GM12878 (cell line): Measurements from ENCODE around the gene ATG5. TPM values are rescaled to one million over a fixed set of nuclear protein-coding genes. Genes with fewer than 3 reads are reported as not detected.
"Not testable (repeated sequence)": the region's sequence is repeated elsewhere in the genome, so short reads cannot be mapped to it uniquely, and the experiment has no call there.

Experiments used
- ATAC-seq: fragments of 200-7000 bp; cut with Tn5 transposase; 3 replicates; pipeline ENCODE4 v1.9.1; 2020; ENCODE audit warnings: mild to moderate bottlenecking, moderate library complexity
- BruUV-seq: library from RNA; stranded (reverse); fragments of 400-500 nt; replicated peaks from 2 replicates; lab custom pipeline; 2021; lab: Mats Ljungman, UMichigan
- CTCF ChIA-PET: fragments of 300-600 bp; sonication (Branson Sonifier 250); formaldehyde crosslinking; extraction: SDS; loops from one replicate; lab custom pipeline; 2021; ENCODE audit warnings: inconsistent platforms; lab: Yijun Ruan, JAX
- POLR2A ChIA-PET: fragments of 350-600 bp; formaldehyde crosslinking; extraction: SDS; loops from one replicate; lab custom pipeline; 2021; ENCODE audit warnings: inconsistent platforms; lab: Charles Lee
- RAD21 ChIA-PET: fragments of 300-600 bp; sonication (Branson Sonifier 250); formaldehyde crosslinking; loops from one replicate; lab custom pipeline; 2023; ENCODE audit warnings: antibody characterized with exemption; ENCODE audit not compliant: unreplicated experiment; lab: Charles Lee
- SMC1A ChIA-PET: fragments of 300-600 bp; sonication (Branson Sonifier 250); formaldehyde crosslinking; loops from one replicate; lab custom pipeline; 2023; ENCODE audit not compliant: unreplicated experiment, uncharacterized antibody; lab: Charles Lee
- DNase-seq: peaks from one replicate; pipeline ENCODE4 v3.0.0-alpha.2; 2011; ENCODE audit warnings: low read depth, low spot score
- FAIRE-seq: peaks from 3 replicates; lab custom pipeline; 2011; peaks lifted over from hg19 to GRCh38; lab: Jason Lieb, UNC
- H2AFZ ChIP-seq: 2 replicates; pipeline ENCODE4 v1.6.0; 2011; ENCODE audit warnings: low read depth, low read length, control low read depth; ENCODE audit not compliant: control insufficient read depth
- H3K27ac ChIP-seq: 2 replicates; pipeline ENCODE4 v1.5.1; 2011; ENCODE audit warnings: control low read depth; ENCODE audit not compliant: control insufficient read depth, insufficient read depth
- H3K27me3 ChIP-seq, 2 experiments: replicated peaks in 1 of 2; 2 replicates each; pipeline versions ENCODE4 v1.6.0 to v1.6.1; 2011; ENCODE audit warnings: low read length in 1 of 2; ENCODE audit not compliant: control insufficient read depth in 2 of 2, insufficient read depth in 2 of 2
- H3K36me3 ChIP-seq, 2 experiments: 2 replicates each; pipeline ENCODE4 v1.5.1; 2011; ENCODE audit warnings: low read length in 1 of 2; ENCODE audit not compliant: control insufficient read depth in 2 of 2, insufficient read depth in 2 of 2
- H3K4me1 ChIP-seq: 2 replicates; pipeline ENCODE4 v1.6.1; 2011; ENCODE audit warnings: mild to moderate bottlenecking, low read length, moderate library complexity, mixed read lengths; ENCODE audit not compliant: control insufficient read depth, insufficient read depth
- H3K4me2 ChIP-seq: 2 replicates; pipeline ENCODE4 v1.6.0; 2011; ENCODE audit warnings: control low read depth; ENCODE audit not compliant: control insufficient read depth, insufficient read depth
- H3K4me3 ChIP-seq: fragments of 200-600 bp; sonication (generic); 2 replicates; pipeline ENCODE4 v1.5.1; 2016
- H3K79me2 ChIP-seq: 2 replicates; pipeline ENCODE4 v1.6.0; 2011; ENCODE audit warnings: low read length; ENCODE audit not compliant: control insufficient read depth, insufficient read depth
- H3K9ac ChIP-seq: 2 replicates; pipeline ENCODE4 v1.8.0; 2011; ENCODE audit warnings: low read length, control low read depth, mixed read lengths; ENCODE audit not compliant: control insufficient read depth, insufficient read depth
- H3K9me3 ChIP-seq: replicated peaks from 3 replicates; pipeline ENCODE4 v1.5.1; 2011; ENCODE audit warnings: mild to moderate bottlenecking, low read length; ENCODE audit not compliant: control insufficient read depth, insufficient read depth
- H4K20me1 ChIP-seq: 2 replicates; pipeline ENCODE4 v1.6.0; 2011; ENCODE audit not compliant: control insufficient read depth, insufficient read depth
- BHLHE40 ChIP-seq, 2 experiments: fragments of 450-650 bp in 1 of 2; IDR thresholded peaks; 2 replicates each; pipeline ENCODE4 v1.6.1; 2011 to 2017; ENCODE audit warnings: low read depth in 2 of 2, borderline replicate concordance in 1 of 2, improper control_type of control experiment in 1 of 2, low read length in 1 of 2, mild to moderate bottlenecking in 1 of 2
- E2F4 ChIP-seq: IDR thresholded peaks from 2 replicates; pipeline ENCODE4 v1.6.1; 2012; ENCODE audit warnings: low read depth, low read length, improper control_type of control experiment
- EP300 ChIP-seq, 2 experiments: fragments of 150-350 bp in 1 of 2; IDR thresholded peaks; 2 replicates each; pipeline ENCODE4 v1.6.1; 2011 to 2012; ENCODE audit warnings: low read depth in 2 of 2, low read length in 2 of 2, borderline replicate concordance in 1 of 2, improper control_type of control experiment in 1 of 2, inconsistent platforms in 1 of 2; ENCODE audit not compliant: control insufficient read depth in 1 of 2
- FOXM1 ChIP-seq: IDR thresholded peaks from 2 replicates; pipeline ENCODE4 v1.6.1; 2012; ENCODE audit warnings: low read depth, mild to moderate bottlenecking, inconsistent platforms, low read length, moderate library complexity
- IRF3 ChIP-seq: fragments of 450-650 bp; IDR thresholded peaks from 2 replicates; pipeline ENCODE4 v1.6.1; 2014; ENCODE audit warnings: mild to moderate bottlenecking
- NFYA ChIP-seq: IDR thresholded peaks from 2 replicates; pipeline ENCODE4 v1.6.1; 2011; ENCODE audit warnings: low read depth, mild to moderate bottlenecking, low read length, improper control_type of control experiment, borderline replicate concordance
- RAD21 ChIP-seq: IDR thresholded peaks from 2 replicates; pipeline ENCODE4 v1.6.1; 2011; ENCODE audit warnings: mild to moderate bottlenecking, low read depth, low read length, moderate library complexity; ENCODE audit not compliant: insufficient read depth
- SP1 ChIP-seq: IDR thresholded peaks from one replicate; pipeline ENCODE4 v1.6.1; 2011; ENCODE audit warnings: low read depth, low read length
- WGBS: methylation state at CpG from one replicate; pipeline ENCODE4 v1.1.6; 2016; ENCODE audit warnings: low lambda C conversion rate; ENCODE audit not compliant: insufficient replicate concordance, insufficient coverage; ENCODE audit errors: missing lambda C conversion rate; 5-methylcytosine and 5-hydroxymethylcytosine counted together
- in situ Hi-C: fragments of 300-500 bp; cut with MboI; formaldehyde crosslinking; loops from 9 replicates; pipeline ENCODE4 v1.14.3; 2018; ENCODE audit warnings: mixed read lengths
- intact Hi-C: fragments of 100-400 bp; cut with micrococcal nuclease; formaldehyde crosslinking; loops from one replicate; pipeline ENCODE4 v1.14.2; 2022; ENCODE audit not compliant: unreplicated experiment
- polyA plus RNA-seq, 11 experiments: library from polyadenylated mRNA; depleted of rRNA in 4 of 11; unstranded in 6 of 11; stranded (reverse) in 5 of 11; fragments of >200 nt; fragmentation: Nextera tagmentation in 4 of 11; fragmentation: Illumina TruSeq in 1 of 11; extraction: Ambion mirVana in 4 of 11; extraction: Trizol in 1 of 11; gene quantifications; 1 replicate in 1 of 11; 2 replicates in 10 of 11; pipeline versions ENCODE4 v1.2.1 to v1.2.3, GENCODE V29; 2011 to 2016; ENCODE audit warnings: inconsistent platforms in 2 of 11, missing spikeins in 2 of 11, low read depth in 1 of 11
- total RNA-seq, 4 experiments: library from RNA; depleted of rRNA in 3 of 4; stranded (reverse); fragments of >200 nt in 3 of 4; fragmentation: Illumina TruSeq in 1 of 4; extraction: Trizol in 1 of 4; gene quantifications; 2 replicates each; pipeline versions ENCODE4 v1.2.1 to v1.2.3, GENCODE V29; 2013 to 2021
- TF ChIP-seq, protein P1 (sequence below): IDR thresholded peaks from 2 replicates; pipeline ENCODE4 v1.6.1; 2012; ENCODE audit warnings: low read depth, low read length, improper control_type of control experiment

ATG5 gene
- total and polyA plus RNA-seq, 10 of the 15 experiments (the other 5 are each of a cell fraction or from before 2014, with no cell fraction given) = 12.9 to 51.8 (median 23.9) TPM

GRCh38 chr6:106252687-106253086 is 72.9 kb downstream of the ATG5 start:
- DNase-seq (no peak), ATAC-seq (no peak)
- RAD21 ChIA-PET = interaction anchor here (1.0 kb wide), 1 partner anchor 21 kb away, joined by 4 read pairs; no protein-coding TSS in a partner anchor
- no TSS peak for BruUV-seq
- SMC1A ChIA-PET = interaction anchor here (1.9 kb wide), 2 partner anchors 22 to 29 kb away, joined by 6 to 13 read pairs; no protein-coding TSS in a partner anchor
- Histone ChIP-seq H3K9me3 (no peaks in the 10 kb centered on the region), H3K9ac (no peak overlapping the region), H3K4me2 (no peak overlapping the region), H3K4me3 (no peak overlapping the region), H3K27me3 (no peaks in the 10 kb centered on the region), H4K20me1 (no peaks in the 10 kb centered on the region), H3K27ac (no peak overlapping the region), H3K36me3 (no peaks in the 10 kb centered on the region)
- POLR2A ChIA-PET = interaction anchor here (0.6 kb wide), 1 partner anchor 299 kb away, joined by 6 read pairs; no protein-coding TSS in a partner anchor
- 93% methylated on average over 2 of the region's 2 CpGs for WGBS
- CTCF ChIA-PET = interaction anchor here (0.6 to 1.2 kb wide), 2 partner anchors 21 to 167 kb away, joined by 4 read pairs; partner anchors contain the start of gene PRDM1
- no peak for TF ChIP-seq E2F4
- TF ChIP-seq BHLHE40 (IDR thresholded peaks at IDR 0.05; ENCODE audit: borderline replicate concordance in 1 of 2, low read depth in 2 of 2, low read length in 1 of 2) = no peak
- no peak for TF ChIP-seq NFYA
- TF ChIP-seq RAD21 = no peak
- TF ChIP-seq, protein P1, sequence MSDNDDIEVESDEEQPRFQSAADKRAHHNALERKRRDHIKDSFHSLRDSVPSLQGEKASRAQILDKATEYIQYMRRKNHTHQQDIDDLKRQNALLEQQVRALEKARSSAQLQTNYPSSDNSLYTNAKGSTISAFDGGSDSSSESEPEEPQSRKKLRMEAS = no peak
- TF ChIP-seq EP300 (IDR thresholded peaks at IDR 0.05; ENCODE audit: borderline replicate concordance in 1 of 2, control insufficient read depth in 1 of 2, low read depth in 2 of 2, low read length in 2 of 2) = no peak
- TF ChIP-seq FOXM1 = no peak
- no peak for TF ChIP-seq IRF3
- no peak for TF ChIP-seq SP1
- TF ChIP-seq, all 136 proteins: peak for 0
- H3K79me2 ChIP-seq = no peaks in the 10 kb centered on the region; the same call in 1 of the 2 replicates
- H3K4me1 ChIP-seq = peaks cover 2% of the 10 kb centered on the region
- intact Hi-C loops (no loop called here), in situ Hi-C loops (no loop called here)
- no peak for FAIRE-seq
- H2AFZ ChIP-seq = no peak overlapping the region

DNA sequence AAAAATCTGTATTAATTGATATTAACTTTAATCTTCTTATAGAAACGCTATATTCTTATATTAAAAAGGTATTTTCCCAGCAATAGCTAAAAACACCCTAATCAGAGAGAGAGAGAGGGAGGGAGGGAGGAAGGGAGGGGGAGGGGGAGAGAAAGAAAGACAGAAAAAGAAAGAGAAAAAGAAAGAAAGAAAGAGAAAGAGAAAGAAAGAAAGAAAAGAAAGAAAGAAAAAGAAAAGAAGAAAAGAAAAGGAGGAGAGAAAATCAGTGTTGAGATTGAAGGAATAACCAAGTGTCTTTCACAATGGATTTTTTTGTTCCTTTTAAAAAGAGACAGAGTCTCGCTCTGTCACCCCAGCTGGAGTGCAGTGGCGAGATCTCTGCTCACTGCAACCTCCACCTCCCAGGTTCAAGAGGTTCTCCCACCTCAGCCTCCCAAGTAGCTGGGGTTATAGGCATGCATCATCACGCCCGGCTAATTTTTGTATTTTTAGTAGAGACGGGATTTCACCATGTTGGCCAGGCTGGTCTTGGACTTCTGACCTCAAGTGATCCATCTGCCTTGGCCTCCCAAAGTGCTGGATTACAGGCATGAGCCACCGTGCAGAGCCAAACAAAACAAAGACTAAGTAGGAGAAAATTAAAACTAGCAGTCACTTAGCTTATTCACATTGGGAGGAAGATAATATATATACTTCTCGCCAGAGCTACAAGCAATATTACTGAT is 73.9 kb downstream of the ATG5 start:
- H3K4me3 ChIP-seq, H3K4me2 ChIP-seq, H4K20me1 ChIP-seq, H3K9ac ChIP-seq, ATAC-seq, H3K27ac ChIP-seq, H3K36me3 ChIP-seq, BruUV-seq, H3K9me3 ChIP-seq, H2AFZ ChIP-seq, in situ Hi-C loops, H3K27me3 ChIP-seq, DNase-seq, H3K79me2 ChIP-seq, intact Hi-C loops, FAIRE-seq: not testable (repeated sequence)
- ChIA-PET POLR2A (interaction anchor here (0.6 kb wide), 1 partner anchor 300 kb away, joined by 6 read pairs; no protein-coding TSS in a partner anchor), RAD21 (interaction anchor here (1.0 kb wide), 2 partner anchors 11 to 22 kb away, joined by 3 to 4 read pairs; no protein-coding TSS in a partner anchor), CTCF (interaction anchor here (1.2 kb wide), 1 partner anchor 166 kb away, joined by 4 read pairs; the partner anchor contains the start of gene PRDM1), SMC1A (interaction anchor here (1.2 to 1.9 kb wide), 3 partner anchors 23 to 29 kb away, joined by 3 to 13 read pairs (median 6); no protein-coding TSS in a partner anchor)
- H3K4me1 ChIP-seq = peaks cover 11% of the 10 kb centered on the region
- 88% methylated on average over 8 of the region's 8 CpGs for WGBS
